Muscle of back (tissue), 11 donors: ENCODE data around the gene DGKG. TPM values are rescaled to one million over a fixed set of nuclear protein-coding genes. Genes with fewer than 3 reads are reported as not detected.

Experiments
- DNase-seq, 3 donors: peaks; one replicate each; pipeline versions ENCODE4 v3.0.0 to v3.0.0-alpha.2; 2013
- polyA plus RNA-seq, 10 donors: library from polyadenylated mRNA; unstranded; fragments of 120-200 nt; gene quantifications; one replicate each; pipeline ENCODE4 v1.2.1, GENCODE V29; 2013; ENCODE audit not compliant: insufficient read length in 10 of 10

The DGKG gene
- polyA plus RNA-seq, 10 donors, result 0.49 to 4.3 (median 2.4) TPM

GRCh38 chr3:186277268-186277909 is 84.6 kb downstream of the DGKG start:
- DNase-seq, result peak; percentile 46 to 83 (median 68)

GRCh38 chr3:186275436-186275835 is 86.6 kb downstream of the DGKG start:
- DNase-seq, result no peak

- no peak for DNase-seq
Observed at GRCh38 chr3:186273586-186273985, 88.4 kb downstream of the DGKG start.

GRCh38 chr3:186270701-186271100 is 91.3 kb downstream of the DGKG start:
- no peak for DNase-seq

- DNase-seq, result no peak
Observed at GRCh38 chr3:186268616-186269448, 93.2 kb downstream of the DGKG start.

- DNase-seq, result no peak
Observed at GRCh38 chr3:186267758-186268157, 94.3 kb downstream of the DGKG start.

- no peak for DNase-seq
Observed at GRCh38 chr3:186264608-186265400, 97.2 kb downstream of the DGKG start.

- DNase-seq, result no peak
Observed at GRCh38 chr3:186261638-186262037, 100.4 kb downstream of the DGKG start.

GRCh38 chr3:186260726-186261125 is 101.3 kb downstream of the DGKG start:
- no peak for DNase-seq

GRCh38 chr3:186259612-186260383 is 102.2 kb downstream of the DGKG start:
- DNase-seq, result peak in 1 of 3 donors; percentile 59

- no peak for DNase-seq
Observed at GRCh38 chr3:186258968-186259367, 103.1 kb downstream of the DGKG start.

GRCh38 chr3:186257866-186258265 is 104.2 kb downstream of the DGKG start:
- no peak for DNase-seq

GRCh38 chr3:186255703-186256331 is 106.2 kb downstream of the DGKG start:
- DNase-seq, result no peak

GRCh38 chr3:186254676-186255650 is 107.1 kb downstream of the DGKG start:
- peak in 1 of 3 donors; percentile 28 for DNase-seq

- peak in 1 of 3 donors; percentile 29 for DNase-seq
Observed at GRCh38 chr3:186251948-186252619, 110.0 kb downstream of the DGKG start.

- no peak for DNase-seq
Observed at GRCh38 chr3:186248850-186249249, 113.2 kb downstream of the DGKG start.

GRCh38 chr3:186247821-186248814 is 113.9 kb downstream of the DGKG start:
- DNase-seq, result no peak

- DNase-seq, result no peak
Observed at GRCh38 chr3:186246941-186247340, 115.1 kb downstream of the DGKG start.
